GM21447 (cell line): ENCODE results near the gene SORBS2.

Experiments
- ATAC-seq: cut with Tn5 transposase; IDR thresholded peaks from one replicate; pipeline ENCODE4 v1.9.1; 2021; ENCODE audit not compliant: unreplicated experiment

SORBS2 gene

DNA sequence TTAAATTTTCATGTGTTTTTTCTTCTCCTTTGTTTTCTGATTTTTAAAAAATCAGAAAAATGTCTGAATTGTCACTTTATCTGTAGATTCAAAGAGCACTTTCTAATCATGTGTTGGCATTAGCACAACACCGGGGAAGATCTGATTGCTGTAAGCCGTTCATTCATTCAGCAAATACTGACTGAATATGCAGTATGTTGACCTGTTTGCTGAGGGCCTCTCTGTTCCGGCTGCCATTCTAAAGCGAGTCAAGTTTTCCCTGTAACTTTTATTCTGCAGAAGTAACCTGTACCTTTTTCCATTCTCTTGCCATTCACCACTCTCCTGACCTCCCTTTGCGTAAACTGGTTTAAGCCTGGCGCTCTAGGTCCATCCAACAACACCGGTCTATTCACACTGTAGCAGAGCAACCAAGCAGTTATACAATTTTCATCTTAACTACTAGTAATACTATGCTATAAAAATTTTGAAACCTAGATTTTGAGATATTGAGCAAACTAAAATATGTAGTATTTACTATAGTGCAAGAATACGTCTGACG is 6.7 kb downstream of the SORBS2 start:
- ATAC-seq: no peak

DNA sequence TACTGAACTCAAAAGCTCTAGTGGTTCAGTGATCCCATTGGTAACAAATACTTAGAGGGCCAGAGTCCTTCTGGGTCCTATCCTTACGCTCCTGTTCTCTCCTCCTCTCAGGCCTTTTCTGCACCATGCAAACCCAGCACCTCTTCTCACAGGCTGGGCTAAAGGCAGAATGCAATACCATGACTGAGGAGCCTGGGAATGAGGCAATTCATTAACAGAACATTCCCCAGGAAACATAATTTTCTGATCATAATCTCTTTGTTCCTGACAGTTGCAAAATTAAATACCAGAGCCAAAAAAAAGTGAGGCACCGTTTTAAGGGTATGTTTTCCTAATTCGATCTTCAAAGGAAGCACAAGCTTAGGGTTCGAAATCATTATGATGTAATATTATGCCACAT is 9.0 kb downstream of the SORBS2 start:
- ATAC-seq: no peak

DNA sequence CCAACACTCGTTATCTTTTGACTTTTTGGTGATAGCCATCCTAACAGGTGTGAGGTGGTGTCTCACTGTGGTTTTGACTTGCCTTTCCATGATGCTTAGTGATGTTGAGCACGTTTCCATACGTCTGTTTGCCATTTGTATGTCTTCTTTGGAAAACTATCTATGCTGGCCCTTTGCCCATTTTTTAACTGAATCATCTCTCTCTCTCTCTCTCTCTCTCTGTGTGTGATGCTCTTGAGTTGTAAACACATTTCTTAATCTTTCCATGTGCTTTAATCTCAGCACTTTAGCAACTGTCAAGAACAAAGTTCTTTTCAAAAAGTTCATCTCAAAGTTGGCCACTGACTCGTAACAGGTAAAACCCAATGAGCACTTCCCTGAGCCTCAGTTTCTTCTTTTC is 10.5 kb downstream of the SORBS2 start:
- ATAC-seq: no peak

DNA sequence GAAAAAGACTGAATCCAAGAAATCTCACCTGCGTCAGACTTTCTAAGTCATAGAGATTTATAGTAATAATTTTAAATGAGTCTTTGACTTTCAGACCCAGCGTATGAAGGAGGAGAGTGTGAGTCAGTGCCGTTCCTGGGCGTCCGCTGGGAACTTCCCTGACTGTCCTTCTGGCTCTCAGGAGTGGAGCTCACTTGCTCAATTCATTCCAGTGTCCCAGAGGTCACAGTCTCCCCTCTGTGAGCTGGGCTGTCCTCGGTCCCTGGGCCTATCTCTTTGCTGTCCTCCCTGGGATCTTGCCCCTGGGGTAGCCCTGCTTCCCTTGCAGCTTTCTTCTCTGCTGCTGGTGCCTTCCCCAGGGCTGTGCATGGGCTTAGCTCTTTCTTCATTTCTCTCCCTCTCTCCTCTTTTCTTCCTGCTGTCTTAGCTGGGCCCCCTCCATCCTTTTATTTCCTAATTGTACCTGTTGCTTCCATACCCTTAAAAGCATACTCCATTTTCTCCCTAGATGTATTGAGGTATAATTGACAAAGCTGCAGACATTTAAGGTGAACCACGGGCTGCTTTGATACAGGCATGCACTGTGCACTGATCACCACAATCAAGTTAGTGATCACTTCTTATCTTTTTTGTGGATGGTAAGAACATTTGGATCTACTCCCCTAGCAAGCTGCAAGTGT is 11.6 kb downstream of the SORBS2 start:
- no peak for ATAC-seq

DNA sequence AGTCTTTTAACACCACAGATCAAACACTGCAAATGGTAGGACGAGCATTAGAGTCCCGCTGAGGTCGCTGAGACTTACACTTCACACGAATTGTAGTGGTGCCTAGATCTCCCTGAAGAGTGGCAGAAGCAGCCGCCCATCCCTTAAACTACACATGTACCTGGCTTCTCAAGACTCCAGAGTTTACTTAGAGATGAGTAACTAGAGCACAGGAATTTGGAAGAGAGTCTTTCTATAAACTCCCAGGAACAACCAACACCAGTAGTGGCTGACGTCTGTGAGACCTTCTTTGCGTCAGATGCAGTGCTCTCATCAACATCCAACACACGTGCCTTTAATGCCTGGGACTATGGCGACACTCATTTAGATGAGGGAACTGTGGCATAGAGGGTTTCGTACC is 12.6 kb downstream of the SORBS2 start:
- ATAC-seq: no peak

DNA sequence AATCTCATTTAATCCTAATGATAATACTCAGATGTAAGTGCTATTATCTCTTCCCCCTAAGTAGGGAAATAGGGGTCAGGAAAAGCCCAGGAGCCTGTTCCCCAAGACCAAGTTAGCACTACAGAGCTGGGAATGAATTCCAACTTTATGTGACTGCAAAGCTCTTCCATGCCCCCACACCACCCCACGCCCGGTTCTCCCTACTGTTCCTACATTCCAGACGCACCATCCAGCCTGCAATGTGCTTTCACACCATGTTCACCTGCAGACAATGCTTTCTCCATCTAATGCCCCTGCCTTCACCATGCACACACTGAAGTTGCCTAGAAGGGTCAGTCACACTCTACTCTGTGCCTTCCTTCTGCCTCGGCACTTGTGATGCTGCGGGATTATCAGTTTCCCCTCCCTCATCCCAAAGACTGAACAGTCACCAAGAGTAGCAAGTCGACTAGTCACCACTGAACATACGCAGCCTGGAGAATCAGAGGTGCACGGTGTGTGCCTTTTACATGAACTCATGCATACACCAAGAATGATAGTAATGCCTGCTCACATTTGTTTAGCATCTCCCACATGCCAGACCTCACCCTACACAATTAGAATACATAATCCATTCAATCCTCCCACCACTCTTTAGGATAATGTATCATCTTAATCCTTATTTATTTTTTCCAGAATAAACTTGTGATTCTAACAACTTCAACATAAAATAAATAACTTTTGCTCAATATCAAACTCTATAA is 14.2 kb downstream of the SORBS2 start:
- ATAC-seq: no peak

DNA sequence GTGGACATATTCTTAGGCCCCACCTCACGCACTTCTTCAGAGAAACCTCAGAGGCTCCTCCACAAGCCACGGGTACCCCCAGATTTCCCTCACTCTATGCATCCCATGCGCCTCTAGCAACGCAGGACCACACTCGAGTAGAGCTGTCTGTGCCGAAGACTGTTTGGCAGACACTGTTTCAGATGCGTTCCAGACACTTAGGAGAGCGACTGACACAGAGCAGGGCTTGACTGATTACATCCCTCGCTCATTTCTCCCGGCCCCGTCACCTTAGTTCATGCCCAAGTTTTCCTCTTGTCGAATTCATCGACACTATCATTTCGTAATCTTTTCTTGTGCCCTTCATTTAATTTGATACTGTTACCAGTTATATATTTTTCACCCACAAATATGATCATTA is 15.0 kb downstream of the SORBS2 start:
- no peak for ATAC-seq

DNA sequence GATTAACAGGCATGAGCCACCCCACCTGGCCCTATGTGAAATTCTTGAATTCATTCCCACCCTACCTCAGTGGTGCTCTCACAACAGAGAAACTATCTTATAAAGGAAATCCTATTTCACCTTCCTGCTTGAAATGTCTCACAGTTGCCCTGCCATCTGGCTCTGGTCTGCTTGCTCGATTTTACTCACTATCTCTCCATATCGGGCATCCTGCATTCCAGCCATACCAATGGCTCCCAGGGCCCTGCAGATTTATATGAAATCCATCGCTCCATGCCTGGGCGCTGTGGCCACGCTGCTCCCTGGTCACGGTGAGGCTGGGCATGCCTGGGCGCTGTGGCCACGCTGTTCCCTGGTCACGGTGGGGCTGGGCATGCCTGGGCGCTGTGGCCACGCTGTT is 15.8 kb downstream of the SORBS2 start:
- ATAC-seq: no peak

DNA sequence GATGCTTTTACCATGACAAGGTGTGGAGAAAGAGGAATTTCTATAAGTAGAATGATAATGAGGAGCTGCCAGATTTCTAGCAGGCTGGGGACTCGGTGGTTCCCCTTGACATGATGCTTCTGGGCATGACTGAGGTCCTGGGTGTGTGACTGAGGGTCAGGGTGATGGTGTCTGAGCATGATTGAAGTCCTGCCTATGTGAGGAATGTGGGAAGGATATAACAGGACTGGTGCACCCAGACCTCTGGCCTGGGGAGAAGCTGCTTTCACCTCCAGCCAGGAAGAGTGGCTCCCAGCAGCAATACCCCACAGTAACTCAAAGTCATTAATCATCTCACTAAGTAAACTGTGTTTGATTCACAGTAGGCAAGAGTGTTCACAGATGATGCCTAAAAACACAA is 17.4 kb downstream of the SORBS2 start:
- ATAC-seq: no peak

DNA sequence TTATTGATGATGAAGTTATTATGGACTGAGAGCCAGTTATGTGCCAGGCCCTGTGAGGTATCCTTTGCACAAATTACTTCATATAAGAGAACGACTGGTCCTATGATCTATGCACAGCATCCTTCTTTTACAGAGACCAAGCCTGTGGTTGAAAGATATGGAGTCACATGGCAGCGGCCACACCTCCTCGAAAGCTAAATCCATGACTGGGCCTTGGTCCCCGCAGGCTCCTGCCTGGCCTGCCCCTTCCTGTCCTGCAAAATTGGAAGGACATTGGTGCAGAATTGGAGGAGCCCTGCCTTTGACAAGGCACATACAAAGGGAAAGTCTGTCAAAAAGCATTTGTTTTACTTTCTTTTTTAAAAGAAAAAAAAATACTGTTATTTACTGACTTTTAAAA is 18.3 kb downstream of the SORBS2 start:
- no peak for ATAC-seq

DNA sequence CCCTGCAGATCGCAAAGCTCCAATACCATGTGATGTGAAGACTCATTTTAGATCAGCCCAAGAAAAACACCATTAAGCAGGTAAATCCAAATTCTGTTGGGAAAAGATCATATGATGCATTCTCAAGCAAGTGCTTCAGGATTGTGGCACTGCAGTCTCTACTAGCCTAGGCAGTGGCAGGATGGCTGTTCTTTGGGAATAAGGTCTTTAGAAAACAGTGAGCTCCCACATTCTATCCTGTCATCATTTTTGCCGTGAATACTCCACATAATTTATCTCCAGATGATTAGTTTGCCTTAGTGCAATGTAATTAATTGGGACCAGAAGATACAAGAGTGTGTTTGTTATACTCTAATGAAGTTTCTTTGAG is 18.9 kb downstream of the SORBS2 start:
- ATAC-seq: no peak

DNA sequence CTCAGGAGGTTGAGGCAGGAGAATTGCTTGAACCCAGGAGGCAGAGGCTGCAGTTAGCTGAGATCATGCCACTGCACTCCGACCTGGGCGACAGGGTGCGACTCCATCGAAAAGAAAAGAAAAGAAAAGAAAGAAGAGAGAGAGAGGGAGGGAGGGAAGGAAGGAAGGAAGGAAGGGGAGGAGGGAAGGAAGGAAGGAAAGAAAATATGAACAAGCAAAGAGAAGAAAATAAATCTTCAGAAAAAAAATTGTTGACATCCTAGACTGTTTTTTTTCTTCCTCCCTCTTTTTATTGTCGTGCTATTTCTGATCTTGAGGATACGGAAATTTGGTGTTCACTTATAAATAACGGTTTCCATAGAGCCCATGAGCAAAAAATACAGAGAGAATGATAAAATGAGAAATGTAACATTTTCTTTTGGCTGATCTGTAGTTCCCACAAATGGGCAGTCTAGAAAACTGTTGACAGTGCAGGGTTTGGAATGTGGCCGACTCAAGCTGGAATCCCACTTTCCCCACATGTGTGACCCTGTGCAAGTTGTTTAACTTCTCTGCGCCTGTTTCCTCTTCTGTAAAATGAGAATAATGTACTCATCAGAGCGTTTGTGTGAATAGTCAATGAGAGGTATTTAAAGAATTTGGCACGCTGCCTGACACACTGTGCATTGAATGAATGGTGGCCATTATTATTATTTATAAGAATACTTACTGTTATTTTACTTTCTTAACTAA is 19.4 kb downstream of the SORBS2 start:
- ATAC-seq: no peak

DNA sequence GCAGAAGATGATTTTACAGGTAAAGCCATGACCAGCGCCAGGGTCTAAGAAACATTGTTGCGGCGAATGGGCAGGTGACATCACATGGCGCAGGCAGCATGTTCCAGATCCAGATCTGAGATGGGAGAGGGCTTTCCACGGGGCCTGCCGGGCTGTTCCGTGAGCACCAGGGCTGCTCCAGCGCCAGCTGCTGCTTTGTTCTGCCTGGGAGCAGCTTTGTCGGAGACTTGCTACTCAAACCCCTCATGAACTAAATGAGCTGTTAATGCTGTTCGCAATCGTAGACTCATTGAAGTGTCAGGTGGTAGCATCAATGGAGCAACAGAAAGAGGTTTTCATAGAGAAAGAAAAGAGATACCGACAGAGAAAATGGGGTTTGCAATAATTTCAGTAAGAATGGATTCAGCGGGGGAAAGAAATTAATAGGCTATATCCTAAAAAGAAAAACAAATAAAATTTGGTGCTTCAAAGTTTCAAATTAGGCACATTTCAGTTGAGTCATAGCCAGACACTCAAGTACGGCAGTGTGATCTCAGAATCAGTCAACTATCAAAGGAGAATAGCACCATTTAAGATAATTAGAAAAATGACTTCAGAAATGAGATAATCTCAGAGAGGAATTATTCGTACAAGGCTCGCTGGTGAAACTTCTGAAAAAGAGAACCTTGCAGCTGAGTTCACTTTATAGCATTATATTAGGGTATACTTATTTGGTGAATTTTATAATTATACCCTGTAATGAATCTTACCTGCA is 23.9 kb downstream of the SORBS2 start:
- no peak for ATAC-seq

DNA sequence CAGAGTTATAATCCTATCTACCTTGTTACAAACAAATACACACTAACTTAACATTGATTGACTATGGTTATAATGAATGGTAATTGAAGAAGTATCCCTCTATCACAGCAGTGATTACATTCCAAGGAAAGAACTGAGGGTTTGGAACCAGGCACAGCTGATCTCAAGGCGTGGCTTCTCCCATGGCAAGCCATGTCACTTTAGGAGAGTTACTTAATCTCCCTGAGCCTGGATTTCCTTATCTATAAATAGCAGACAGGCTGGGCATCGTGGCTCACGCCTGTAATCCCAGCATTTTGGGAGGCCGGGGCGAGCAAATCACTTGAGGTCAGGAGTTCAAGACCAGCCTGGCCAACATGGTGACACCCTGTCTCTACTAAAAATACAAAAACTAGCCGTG is 25.6 kb downstream of the SORBS2 start:
- ATAC-seq: no peak

DNA sequence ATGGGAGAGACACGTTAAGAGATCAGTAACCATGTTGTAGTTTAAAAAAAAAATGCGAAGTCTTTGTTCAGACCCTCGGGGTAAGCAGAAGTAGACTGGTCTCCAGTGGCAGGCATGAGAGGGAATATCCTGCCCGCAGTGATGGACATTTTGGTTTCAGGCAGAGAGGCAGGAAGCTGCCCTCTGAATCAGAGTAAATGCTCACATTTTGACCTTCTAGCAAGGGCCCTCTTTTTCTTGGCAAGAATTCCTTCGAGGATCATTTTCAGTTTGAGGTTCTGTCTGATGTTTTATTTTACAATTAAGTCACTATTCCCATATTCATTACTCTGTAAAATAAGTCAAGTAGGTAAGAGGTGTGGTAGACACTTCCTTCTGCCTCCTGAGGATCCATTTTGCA is 28.4 kb downstream of the SORBS2 start:
- no peak for ATAC-seq

DNA sequence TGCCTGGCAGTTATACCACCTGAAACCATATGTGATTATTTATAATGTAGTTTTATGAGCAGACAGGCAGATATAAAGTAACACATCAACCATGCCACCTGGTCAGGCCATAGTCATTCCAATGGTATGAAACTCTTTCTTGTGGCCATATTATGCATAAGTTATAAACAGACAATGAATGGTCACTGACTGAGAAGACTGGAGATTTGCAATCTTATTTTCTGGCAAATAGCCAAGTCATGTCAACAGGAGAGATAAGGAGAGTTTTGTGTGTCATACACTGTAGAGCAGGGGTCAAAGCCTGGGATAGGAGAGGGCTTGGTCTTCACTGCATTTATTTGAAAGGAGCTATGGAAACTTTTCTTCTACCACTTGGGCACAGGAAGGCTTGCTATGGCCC is 29.5 kb downstream of the SORBS2 start:
- ATAC-seq: no peak

DNA sequence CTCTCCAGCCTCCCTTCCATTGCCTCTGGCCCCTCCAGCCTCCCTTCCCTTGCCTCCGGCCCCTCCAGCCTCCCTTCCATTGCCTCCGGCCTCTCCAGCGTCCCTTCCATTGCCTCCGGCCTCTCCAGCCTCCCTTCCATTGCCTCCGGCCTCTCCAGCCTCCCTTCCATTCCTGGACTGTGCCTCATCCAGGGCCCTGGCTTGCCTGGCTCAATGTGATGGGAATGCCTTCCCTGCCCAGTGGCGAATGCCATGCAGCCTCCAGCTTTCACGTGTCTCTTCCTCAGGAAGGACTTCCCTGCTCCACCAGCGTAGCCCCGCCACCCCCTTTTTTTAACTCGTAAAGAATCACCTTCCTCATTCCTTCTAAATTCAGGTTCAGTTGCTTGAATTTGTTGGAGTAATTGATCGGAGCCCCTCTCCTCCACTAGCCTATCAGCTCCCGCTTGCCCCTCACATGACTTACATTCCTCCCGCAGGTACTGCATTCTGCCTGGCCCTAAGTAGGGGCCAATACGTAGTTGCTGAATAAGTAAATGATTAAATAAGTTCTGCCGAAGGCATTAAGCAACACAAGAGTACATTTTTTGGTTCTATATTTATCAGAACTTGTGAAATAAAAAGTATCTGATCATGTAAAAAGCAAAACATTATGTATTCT is 30.3 kb downstream of the SORBS2 start:
- ATAC-seq: no peak

DNA sequence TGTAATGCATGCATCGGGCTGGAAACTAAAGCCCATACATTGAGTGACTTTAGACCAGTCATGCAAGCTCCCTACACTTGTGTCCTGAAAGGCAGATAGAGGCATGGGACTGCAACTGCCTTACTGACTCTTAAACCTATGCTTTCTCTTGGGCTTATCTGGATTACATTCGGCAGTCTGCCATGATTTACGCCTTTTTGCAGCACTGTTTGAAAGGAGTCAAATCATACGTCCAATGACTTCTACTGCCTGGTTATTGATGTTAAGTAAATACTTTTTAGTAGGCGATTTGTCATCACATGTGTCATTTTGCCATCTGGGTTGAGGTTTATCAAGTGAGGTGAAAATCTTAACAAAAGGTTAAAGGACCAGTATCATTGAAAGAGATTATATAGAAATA is 31.5 kb downstream of the SORBS2 start:
- ATAC-seq: no peak

DNA sequence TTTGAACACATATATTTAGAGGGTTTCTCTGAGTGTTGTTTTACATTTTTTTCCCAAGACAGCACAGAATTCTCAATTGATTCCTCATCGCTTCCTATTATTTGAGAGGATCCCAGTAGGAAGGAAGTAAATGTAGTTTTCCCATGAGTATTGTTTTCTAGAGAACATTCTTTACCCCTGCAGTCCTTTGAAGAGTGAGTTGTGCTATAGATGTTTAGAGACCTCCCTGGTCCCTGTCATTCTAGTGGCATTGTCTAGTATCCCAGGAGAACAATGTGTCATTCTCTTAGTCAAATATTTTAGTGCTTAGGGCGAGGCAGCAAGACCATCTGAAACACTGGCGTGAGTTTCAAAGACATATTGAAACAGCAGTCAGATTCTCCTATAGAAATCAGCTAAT is 32.5 kb downstream of the SORBS2 start:
- ATAC-seq: no peak

DNA sequence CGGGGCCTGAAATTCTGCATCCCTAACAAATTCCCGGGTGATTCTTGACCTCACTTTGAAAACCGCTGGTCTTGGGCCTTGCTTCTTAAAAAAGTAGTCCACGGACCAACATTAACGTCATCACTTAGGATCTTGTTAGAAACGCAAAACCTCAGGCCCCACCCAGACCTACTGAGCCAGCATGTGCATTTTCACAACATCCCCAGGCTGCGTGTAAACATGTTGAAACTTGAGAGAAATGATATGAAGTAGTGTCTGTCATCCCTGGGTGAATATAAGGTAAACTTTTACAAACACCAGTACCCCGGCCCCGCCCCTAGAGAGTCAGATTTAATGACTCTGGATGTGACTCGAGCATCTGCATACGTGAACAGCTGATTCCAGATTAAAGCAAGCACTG is 33.7 kb downstream of the SORBS2 start:
- no peak for ATAC-seq
